T-cell (primary cell): Measurements from ENCODE around the gene ASAP2. TPM values are rescaled to one million over a fixed set of nuclear protein-coding genes. Genes with fewer than 3 reads are reported as not detected.

Source experiments
- total RNA-seq, 35 experiments: library from RNA in 6 of 35; stranded (reverse) in 6 of 35; fragments of 120-200 nt in 1 of 35; gene quantifications; one replicate each; pipeline versions ENCODE4 v1.2.1 to v1.2.4 and lab custom pipeline; 2013 to 2026

Gene ASAP2
- total RNA-seq, 5 donors from 2014 or later (not counting 1 experiment from before 2014, with no cell fraction given), result 0.10 to 0.38 (median 0.27) TPM; not detected in 1

Other genes with a start within 250 kb of the ASAP2 start
- gene MBOAT2, start 203.1 kb upstream of the ASAP2 start, total RNA-seq, result 1 to 10 TPM; 1.3 to 3.0 (median 2.7) TPM
- 10 to 100 TPM; 46.5 to 76.7 (median 69.0) TPM for gene ITGB1BP1, start 216.7 kb downstream of the ASAP2 start, total RNA-seq
- 10 to 100 TPM; 16.0 to 25.1 (median 21.3) TPM for gene CPSF3, start 216.8 kb downstream of the ASAP2 start, total RNA-seq